Psoas muscle (tissue), 8 donors: Measurements from ENCODE around the gene RBMS3. TPM values are rescaled to one million over a fixed set of nuclear protein-coding genes. Genes with fewer than 3 reads are reported as not detected.
A peak's percentile ranks its signal among the peaks of the same experiment; 100 is the strongest.

Experiments used
- ATAC-seq, 4 donors: fragments of 200-7000 bp; cut with Tn5 transposase; one replicate each; pipeline ENCODE4 v1.9.1; 2020; ENCODE audit warnings: moderate library complexity in 3 of 4, mild to moderate bottlenecking in 2 of 4
- DNase-seq, 2 donors: peaks; one replicate each; pipeline ENCODE4 v3.0.0-alpha.2; 2020
- H3K27ac ChIP-seq: fragments of 200-600 bp; one replicate; pipeline ENCODE4 v1.8.0; 2022
- H3K27me3 ChIP-seq, 3 donors: fragments of 200-600 bp in 1 of 3; one replicate each; pipeline versions ENCODE4 v1.6.1 to v1.8.0; 2013 to 2022; ENCODE audit warnings: low read length in 2 of 3, mild to moderate bottlenecking in 2 of 3, moderate library complexity in 1 of 3; ENCODE audit not compliant: insufficient read depth in 3 of 3
- H3K36me3 ChIP-seq, 2 donors: fragments of 200-600 bp in 1 of 2; one replicate each; pipeline versions ENCODE4 v1.6.1 to v1.8.0; 2013 to 2022; ENCODE audit warnings: low read depth in 1 of 2, mild to moderate bottlenecking in 1 of 2, moderate library complexity in 1 of 2; ENCODE audit not compliant: insufficient read depth in 1 of 2
- H3K4me1 ChIP-seq: fragments of 200-600 bp; one replicate; pipeline ENCODE4 v1.8.0; 2022
- H3K4me3 ChIP-seq: fragments of 200-600 bp; one replicate; pipeline ENCODE4 v1.8.0; 2022; ENCODE audit warnings: mild to moderate bottlenecking
- H3K9me3 ChIP-seq: fragments of 200-600 bp; one replicate; pipeline ENCODE4 v1.8.0; 2022
- CTCF ChIP-seq: fragments of 200-600 bp; IDR thresholded peaks from one replicate; pipeline ENCODE4 v1.8.0; 2022; ENCODE audit warnings: antibody characterized with exemption
- WGBS, 3 donors: extraction: QIAGEN DNeasy Blood & Tissue Kit; methylation state at CpG; one replicate each; pipeline versions ENCODE4 v1.1.6 to v1.1.7; 2013; 5-methylcytosine and 5-hydroxymethylcytosine counted together
- intact Hi-C, 2 donors: fragments of 100-400 bp; cut with DNase I; formaldehyde crosslinking; loops; one replicate each; pipeline versions ENCODE4 v1.11.0 to v1.14.2; 2022
- polyA plus RNA-seq, 3 donors: library from polyadenylated mRNA; stranded (reverse); fragments of 200-250 nt; gene quantifications; one replicate each; pipeline ENCODE4 v1.2.3, GENCODE V29; 2013
- total RNA-seq, 4 donors: library from RNA; stranded (reverse); fragmentation: NEBNext Ultra II Directional in 2 of 4; extraction: Animal tissue kit (Norgen Biotek cat#: 25700) in 2 of 4; gene quantifications; one replicate each; pipeline versions ENCODE4 v1.2.1 to v1.2.4, GENCODE V29; 2021 to 2023
- donor health status: healthy with polysubstance abuse.
- donor health status: DM: no; HTN: no; CAD: no; lungs with moderate emphysema.
- donor health status: Bipolar disorder and iron deficiency.
- donor health status: healthy.
- donor health status: DM: yes; HTN: yes; CAD: no.
- donor health status: DM: no; HTN: no; CAD: no.
- donor health status: DM: no; HTN: no; CAD: no.
- donor health status: DM: yes; HTN: yes; CAD: no.

The RBMS3 gene
- total and polyA plus RNA-seq, 7 donors = 3.8 to 34.5 (median 23.5) TPM

GRCh38 chr3:29525254-29525881 is 244.5 kb downstream of the RBMS3 start:
- intact Hi-C loops = no loop called here
- Histone ChIP-seq H3K4me1 (peaks cover 13% of the 10 kb centered on the region), H3K4me3 (no peak overlapping the region), H3K36me3 (no peaks in the 10 kb centered on the region), H3K27me3 (no peaks in the 10 kb centered on the region), H3K9me3 (no peaks in the 10 kb centered on the region), H3K27ac (peak overlapping the region; percentile 54)
- 4 to 9% (median 7%) methylated on average over 1 of the region's 1 CpG for WGBS, 3 donors
- ATAC-seq = peak; percentile 73 to 91 (median 84)
- peak; percentile 54 to 68 for DNase-seq
- TF ChIP-seq CTCF = no peak

- intact Hi-C loops = no loop called here
- no peaks in the 10 kb centered on the region for H3K36me3 ChIP-seq
- H3K4me3 ChIP-seq = no peak overlapping the region
- ATAC-seq (no peak), DNase-seq (no peak)
- no peaks in the 10 kb centered on the region for H3K9me3 ChIP-seq
- peaks cover 16% of the 10 kb centered on the region for H3K4me1 ChIP-seq
- H3K27ac ChIP-seq = peak overlapping the region; percentile 18
- 64 to 70% (median 65%) methylated on average over 1 of the region's 1 CpG for WGBS, 3 donors
- H3K27me3 ChIP-seq = no peaks in the 10 kb centered on the region
- TF ChIP-seq CTCF = no peak
Observed at GRCh38 chr3:29527246-29527645, 246.4 kb downstream of the RBMS3 start.

GRCh38 chr3:29531644-29532043 is 250.8 kb downstream of the RBMS3 start:
- DNase-seq = no peak
- intact Hi-C loops = no loop called here
- no peaks in the 10 kb centered on the region for H3K36me3 ChIP-seq
- no peak overlapping the region for H3K27ac ChIP-seq
- peaks cover 11% of the 10 kb centered on the region for H3K4me1 ChIP-seq
- TF ChIP-seq CTCF = no peak
- 49 to 57% (median 57%) methylated on average over 4 of the region's 4 CpGs for WGBS, 3 donors
- H3K9me3 ChIP-seq = no peaks in the 10 kb centered on the region
- no peak overlapping the region for H3K4me3 ChIP-seq
- H3K27me3 ChIP-seq = no peaks in the 10 kb centered on the region
- ATAC-seq = no peak

GRCh38 chr3:29532473-29532872 is 251.6 kb downstream of the RBMS3 start:
- H3K9me3 ChIP-seq = no peaks in the 10 kb centered on the region
- intact Hi-C loops = no loop called here
- TF ChIP-seq CTCF = no peak
- ATAC-seq (peak in 3 of 4 donors; percentile 63 to 76 (median 69)), DNase-seq (no peak)
- peaks cover 11% of the 10 kb centered on the region for H3K4me1 ChIP-seq
- peak overlapping the region; percentile 0 for H3K27ac ChIP-seq
- H3K27me3 ChIP-seq = no peaks in the 10 kb centered on the region
- H3K36me3 ChIP-seq = no peaks in the 10 kb centered on the region
- 36 to 55% (median 39%) methylated on average over 4 of the region's 4 CpGs for WGBS, 3 donors
- no peak overlapping the region for H3K4me3 ChIP-seq

- DNase-seq = no peak
- intact Hi-C loops = no loop called here
- no peaks in the 10 kb centered on the region for H3K36me3 ChIP-seq
- 71 to 78% (median 74%) methylated on average over 3 of the region's 3 CpGs for WGBS, 3 donors
- no peak for ATAC-seq
- H3K9me3 ChIP-seq = no peaks in the 10 kb centered on the region
- no peak overlapping the region for H3K27ac ChIP-seq
- no peak overlapping the region for H3K4me3 ChIP-seq
- no peak for TF ChIP-seq CTCF
- peaks cover 24% of the 10 kb centered on the region for H3K4me1 ChIP-seq
- no peaks in the 10 kb centered on the region for H3K27me3 ChIP-seq
Observed at GRCh38 chr3:29534006-29534405, 253.1 kb downstream of the RBMS3 start.
